Colonic mucosa (tissue), 4 donors: ENCODE measurements around the gene PRKN. TPM values are rescaled to one million over a fixed set of nuclear protein-coding genes. Genes with fewer than 3 reads are reported as not detected.

Experiments used
- DNase-seq: peaks from one replicate; pipeline ENCODE4 v3.0.0-alpha.2; 2020
- H3K27ac ChIP-seq: fragments of 200-600 bp; one replicate; pipeline ENCODE4 v1.8.0; 2021
- H3K27me3 ChIP-seq: fragments of 200-600 bp; one replicate; pipeline ENCODE4 v1.8.0; 2021
- H3K36me3 ChIP-seq: fragments of 200-600 bp; one replicate; pipeline ENCODE4 v1.8.0; 2021
- H3K4me1 ChIP-seq: fragments of 200-600 bp; one replicate; pipeline ENCODE4 v1.8.0; 2021; ENCODE audit warnings: mild to moderate bottlenecking
- H3K4me3 ChIP-seq: fragments of 200-600 bp; one replicate; pipeline ENCODE4 v1.8.0; 2021
- H3K9ac ChIP-seq, 2 donors: one replicate each; pipeline ENCODE4 v1.7.0; 2013; ENCODE audit warnings: control low read depth in 2 of 2, low read depth in 2 of 2, low read length in 2 of 2
- H3K9me3 ChIP-seq: fragments of 200-600 bp; one replicate; pipeline ENCODE4 v1.8.0; 2021
- CTCF ChIP-seq: fragments of 200-600 bp; IDR thresholded peaks from one replicate; pipeline ENCODE4 v1.8.0; 2022; ENCODE audit warnings: antibody characterized with exemption, mild to moderate bottlenecking
- intact Hi-C: fragments of 100-400 bp; cut with DNase I; formaldehyde crosslinking; loops from one replicate; pipeline ENCODE4 v1.14.1; 2022
- total RNA-seq, 2 donors: library from RNA; stranded (reverse); fragmentation: NEBNext Ultra II Directional in 1 of 2; extraction: Animal tissue kit (Norgen Biotek cat#: 25700) in 1 of 2; gene quantifications; one replicate each; pipeline ENCODE4 v1.2.1, GENCODE V29; 2021
- donor health status: healthy.
- donor health status: DM: no; HTN: no; CAD: no.
- donor health status: DM: no; HTN: no; CAD: no.

PRKN gene
- total RNA-seq, 2 donors from 2014 or later = 3.7 to 8.1 TPM

GRCh38 chr6:162770136-162770535, 42.6 kb upstream of the PRKN start:
- H3K9me3 ChIP-seq = no peaks in the 10 kb centered on the region
- no peak overlapping the region for H3K9ac ChIP-seq
- intact Hi-C loops = no loop called here
- no peak for TF ChIP-seq CTCF
- H3K27ac ChIP-seq = no peak overlapping the region
- H3K4me3 ChIP-seq = no peak overlapping the region
- no peak for DNase-seq
- no peaks in the 10 kb centered on the region for H3K4me1 ChIP-seq
- no peaks in the 10 kb centered on the region for H3K27me3 ChIP-seq
- no peaks in the 10 kb centered on the region for H3K36me3 ChIP-seq

GRCh38 chr6:162753775-162754174, 26.2 kb upstream of the PRKN start:
- intact Hi-C loops = no loop called here
- Histone ChIP-seq H3K9me3 (no peaks in the 10 kb centered on the region), H3K4me3 (no peak overlapping the region), H3K4me1 (no peaks in the 10 kb centered on the region), H3K9ac (no peak overlapping the region), H3K27ac (no peak overlapping the region), H3K36me3 (no peaks in the 10 kb centered on the region), H3K27me3 (no peaks in the 10 kb centered on the region)
- no peak for TF ChIP-seq CTCF
- DNase-seq = no peak

- H3K4me3 ChIP-seq = no peak overlapping the region
- no peaks in the 10 kb centered on the region for H3K4me1 ChIP-seq
- no peak for TF ChIP-seq CTCF
- intact Hi-C loops = no loop called here
- no peak overlapping the region for H3K9ac ChIP-seq
- no peaks in the 10 kb centered on the region for H3K27me3 ChIP-seq
- H3K27ac ChIP-seq = no peak overlapping the region
- no peak for DNase-seq
- H3K36me3 ChIP-seq = no peaks in the 10 kb centered on the region
- H3K9me3 ChIP-seq = no peaks in the 10 kb centered on the region
Observed at GRCh38 chr6:162751211-162751859, 23.8 kb upstream of the PRKN start.

- Histone ChIP-seq H3K27me3 (no peaks in the 10 kb centered on the region), H3K27ac (no peak overlapping the region), H3K36me3 (no peaks in the 10 kb centered on the region), H3K4me1 (no peaks in the 10 kb centered on the region), H3K4me3 (no peak overlapping the region), H3K9ac (no peak overlapping the region), H3K9me3 (no peaks in the 10 kb centered on the region)
- DNase-seq = no peak
- intact Hi-C loops = no loop called here
- no peak for TF ChIP-seq CTCF
Observed at GRCh38 chr6:162750776-162751175, 23.2 kb upstream of the PRKN start.

- Histone ChIP-seq H3K4me3 (no peak overlapping the region), H3K4me1 (no peaks in the 10 kb centered on the region), H3K9me3 (no peaks in the 10 kb centered on the region), H3K36me3 (no peaks in the 10 kb centered on the region), H3K9ac (no peak overlapping the region), H3K27ac (no peak overlapping the region), H3K27me3 (no peaks in the 10 kb centered on the region)
- TF ChIP-seq CTCF = no peak
- intact Hi-C loops = no loop called here
- DNase-seq = no peak
Observed at GRCh38 chr6:162736961-162737360, 9.4 kb upstream of the PRKN start.
